Measurements from ENCODE around the gene SLC6A19.

The SLC6A19 gene

DNA sequence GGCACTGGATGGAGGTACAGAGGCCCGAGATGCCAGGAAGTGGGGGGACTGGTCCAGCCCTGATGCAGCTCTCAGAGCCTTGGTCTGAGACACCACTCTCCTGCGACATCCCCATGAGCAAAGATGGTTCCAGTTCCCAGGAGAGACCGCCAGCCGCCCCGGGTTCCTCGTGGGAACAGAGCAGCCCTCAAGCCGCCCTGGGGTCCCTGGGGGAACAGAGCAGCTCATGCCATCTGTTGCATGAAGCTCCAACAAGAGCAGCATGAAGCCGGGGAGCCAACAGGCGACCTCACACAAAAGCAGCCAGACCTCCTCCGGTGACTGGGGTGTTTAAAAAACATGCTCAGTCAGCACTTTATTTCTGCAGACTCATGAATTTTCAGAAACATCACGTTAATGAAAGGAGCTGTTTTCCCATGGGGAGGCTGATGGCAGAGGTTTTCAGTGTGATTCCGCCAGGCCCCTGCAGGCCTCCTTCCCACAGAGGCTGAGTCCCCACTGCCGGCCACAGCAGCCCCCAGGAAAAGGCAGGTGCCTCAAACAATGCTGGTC is 30.0 kb downstream of the SLC6A19 start:
- CTCF ChIA-PET: interaction anchor here (1.6 kb wide), 1 partner anchor 64 kb away, joined by 5 read pairs; no protein-coding TSS in a partner anchor
- POLR2A ChIA-PET: no interaction called here
- TF ChIP-seq, protein P1, sequence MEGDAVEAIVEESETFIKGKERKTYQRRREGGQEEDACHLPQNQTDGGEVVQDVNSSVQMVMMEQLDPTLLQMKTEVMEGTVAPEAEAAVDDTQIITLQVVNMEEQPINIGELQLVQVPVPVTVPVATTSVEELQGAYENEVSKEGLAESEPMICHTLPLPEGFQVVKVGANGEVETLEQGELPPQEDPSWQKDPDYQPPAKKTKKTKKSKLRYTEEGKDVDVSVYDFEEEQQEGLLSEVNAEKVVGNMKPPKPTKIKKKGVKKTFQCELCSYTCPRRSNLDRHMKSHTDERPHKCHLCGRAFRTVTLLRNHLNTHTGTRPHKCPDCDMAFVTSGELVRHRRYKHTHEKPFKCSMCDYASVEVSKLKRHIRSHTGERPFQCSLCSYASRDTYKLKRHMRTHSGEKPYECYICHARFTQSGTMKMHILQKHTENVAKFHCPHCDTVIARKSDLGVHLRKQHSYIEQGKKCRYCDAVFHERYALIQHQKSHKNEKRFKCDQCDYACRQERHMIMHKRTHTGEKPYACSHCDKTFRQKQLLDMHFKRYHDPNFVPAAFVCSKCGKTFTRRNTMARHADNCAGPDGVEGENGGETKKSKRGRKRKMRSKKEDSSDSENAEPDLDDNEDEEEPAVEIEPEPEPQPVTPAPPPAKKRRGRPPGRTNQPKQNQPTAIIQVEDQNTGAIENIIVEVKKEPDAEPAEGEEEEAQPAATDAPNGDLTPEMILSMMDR (IDR thresholded peaks at IDR 0.05; ENCODE audit: control extremely low read depth, extremely low read depth, low read depth, missing control alignments): no peak
- DNase-seq (ENCODE audit: extremely low spot score): no peak

DNA sequence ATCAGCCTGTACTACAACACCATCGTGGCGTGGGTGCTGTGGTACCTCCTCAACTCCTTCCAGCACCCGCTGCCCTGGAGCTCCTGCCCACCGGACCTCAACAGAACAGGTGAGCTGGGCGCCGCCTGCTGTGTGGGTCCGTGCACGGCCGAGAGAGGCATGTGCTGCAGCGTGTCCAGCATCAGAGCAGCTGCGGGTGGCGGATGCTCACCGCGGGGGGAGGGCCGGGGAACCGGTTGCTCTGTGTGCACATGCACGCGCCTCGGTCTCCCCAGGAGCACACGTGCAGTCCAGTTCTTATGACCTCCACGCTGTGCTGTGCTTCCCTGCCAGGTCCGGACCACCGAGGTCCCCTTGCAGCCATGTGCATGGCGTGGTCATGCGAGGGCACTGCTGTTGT is 31.4 kb downstream of the SLC6A19 start:
- POLR2A ChIA-PET: interaction anchor here (0.6 kb wide), 1 partner anchor 8 kb away, joined by 3 read pairs; no protein-coding TSS in a partner anchor
- CTCF ChIA-PET: no interaction called here
- DNase-seq (ENCODE audit: extremely low spot score): no peak

DNA sequence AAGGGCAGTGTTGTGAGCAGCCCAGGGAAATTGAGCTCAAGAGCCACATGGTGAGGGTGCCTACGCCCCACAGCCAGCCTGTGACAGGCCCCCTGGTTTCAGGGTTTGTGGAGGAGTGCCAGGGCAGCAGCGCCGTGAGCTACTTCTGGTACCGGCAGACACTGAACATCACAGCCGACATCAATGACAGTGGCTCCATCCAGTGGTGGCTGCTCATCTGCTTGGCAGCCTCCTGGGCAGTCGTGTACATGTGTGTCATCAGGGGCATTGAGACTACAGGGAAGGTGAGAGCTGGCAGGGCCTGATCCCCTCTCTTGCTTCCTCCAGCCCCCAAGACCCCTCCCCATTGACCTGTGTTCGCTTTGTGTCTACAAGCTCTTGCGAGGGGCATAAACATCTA is 34.0 kb downstream of the SLC6A19 start:
- no peak for DNase-seq (ENCODE audit: extremely low spot score)
- TF ChIP-seq, protein P1 (IDR thresholded peaks at IDR 0.05; ENCODE audit: control extremely low read depth, extremely low read depth, low read depth, missing control alignments): no peak
- POLR2A ChIA-PET: no interaction called here
- CTCF ChIA-PET: interaction anchor here (1.1 kb wide), 1 partner anchor 50 kb away, joined by 3 read pairs; no protein-coding TSS in a partner anchor

More for the DNA sequence above, 31.4 kb downstream of the SLC6A19 start:
- TF ChIP-seq, protein P1 (IDR thresholded peaks at IDR 0.05; ENCODE audit: control extremely low read depth, extremely low read depth, low read depth, missing control alignments): no peak

DNA sequence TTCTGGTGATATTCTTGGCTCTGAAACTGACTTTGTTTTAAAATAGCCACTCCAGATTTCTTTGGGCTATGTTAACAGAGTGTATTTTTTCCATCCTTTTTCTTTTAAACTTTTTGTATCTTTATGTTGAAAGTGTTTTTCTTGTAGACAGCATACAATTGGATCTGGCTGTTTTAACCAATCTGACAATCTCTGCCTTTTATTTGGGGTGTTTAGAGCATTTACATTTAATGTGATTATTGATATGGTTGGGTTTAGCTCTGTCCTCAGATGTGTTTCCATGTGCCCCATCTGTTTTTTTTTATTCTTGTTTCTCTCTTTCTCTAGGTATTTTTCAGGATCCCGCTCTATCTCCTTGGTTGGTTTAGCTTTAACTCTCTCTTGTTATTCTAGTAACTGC is 34.4 kb downstream of the SLC6A19 start:
- ChIA-PET CTCF (no interaction called here), POLR2A (no interaction called here)
- TF ChIP-seq, protein P1 (IDR thresholded peaks at IDR 0.05; ENCODE audit: control extremely low read depth, extremely low read depth, low read depth, missing control alignments): no peak
- no peak for DNase-seq (ENCODE audit: extremely low spot score)

DNA sequence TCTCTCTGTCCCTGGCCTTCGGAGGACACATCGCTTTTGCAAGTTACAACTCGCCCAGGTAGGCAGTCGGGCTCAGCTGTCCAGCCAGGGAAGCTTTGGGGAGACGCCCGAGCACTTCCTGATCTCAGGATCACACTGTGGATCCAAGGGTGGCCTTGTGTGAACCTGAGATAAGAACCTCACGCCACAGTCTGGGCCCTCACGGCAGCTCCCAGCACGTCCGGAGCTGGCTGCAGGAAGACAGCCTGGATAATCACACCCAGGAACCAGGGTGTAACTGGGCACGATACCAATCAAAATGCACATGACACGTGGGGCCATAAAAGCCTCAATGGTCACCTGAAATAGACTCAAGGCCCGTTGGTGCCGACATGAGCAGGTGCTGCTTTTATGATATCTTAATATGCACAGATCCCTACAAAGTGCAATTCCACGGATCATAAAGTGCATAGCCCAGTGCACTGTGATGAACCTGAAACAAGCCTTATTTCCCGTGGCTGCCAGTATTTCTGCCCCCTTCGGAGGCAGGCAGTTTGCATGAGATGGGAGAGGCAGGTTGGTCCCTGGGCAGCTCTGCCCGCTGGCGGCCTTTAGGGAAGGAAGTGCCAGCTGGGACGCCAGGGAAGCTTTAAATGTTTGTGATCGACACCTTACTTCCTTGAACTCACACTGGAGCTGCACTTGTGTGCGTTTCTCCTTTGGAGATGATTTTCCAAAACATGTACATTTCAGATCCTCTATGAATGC is 38.3 kb downstream of the SLC6A19 start:
- DNase-seq (ENCODE audit: extremely low spot score): no peak
- ChIA-PET POLR2A (no interaction called here), CTCF (interaction anchor here (0.9 to 1.1 kb wide), 2 partner anchors 10 to 72 kb away, joined by 3 read pairs; no protein-coding TSS in a partner anchor)

DNA sequence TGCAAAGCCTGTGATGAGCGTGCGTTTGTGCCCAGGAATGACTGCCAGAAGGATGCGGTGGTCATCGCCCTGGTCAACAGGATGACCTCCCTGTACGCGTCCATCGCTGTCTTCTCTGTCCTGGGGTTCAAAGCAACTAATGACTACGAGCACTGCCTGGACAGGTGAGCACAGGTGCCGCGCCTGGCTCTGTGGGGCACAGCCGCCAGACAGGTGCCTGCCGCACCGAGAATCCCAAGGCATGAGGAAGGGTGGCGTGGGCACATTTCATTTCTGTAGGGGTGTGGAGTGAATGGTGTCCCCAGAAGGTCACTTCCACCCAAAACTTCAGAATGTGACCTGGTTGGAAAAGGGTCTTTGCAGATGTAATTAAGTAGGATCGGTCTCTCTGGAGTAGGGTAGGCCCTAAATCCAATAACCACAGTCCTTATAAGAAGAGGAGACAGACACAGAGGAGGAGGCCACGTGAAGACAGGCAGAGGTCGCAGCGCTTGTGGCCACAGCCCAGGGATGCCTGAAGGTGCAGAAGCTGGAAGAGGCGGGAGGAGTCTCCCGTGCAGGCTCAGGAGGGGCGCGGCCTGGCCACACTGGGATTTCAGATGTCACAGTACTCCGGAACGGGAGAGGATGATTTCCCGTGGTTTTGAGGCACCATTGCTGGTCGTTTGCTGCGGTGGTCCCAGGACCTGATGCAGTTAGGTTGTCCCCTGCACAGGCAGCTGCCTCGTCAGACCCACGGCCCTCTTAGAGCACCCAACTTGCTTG is 39.3 kb downstream of the SLC6A19 start:
- CTCF ChIA-PET: no interaction called here
- POLR2A ChIA-PET: interaction anchor here (0.5 kb wide), 1 partner anchor 8 kb away, joined by 3 read pairs; no protein-coding TSS in a partner anchor
- TF ChIP-seq, protein P1 (IDR thresholded peaks at IDR 0.05; ENCODE audit: control extremely low read depth, extremely low read depth, low read depth, missing control alignments): no peak

More for the DNA sequence above, 38.3 kb downstream of the SLC6A19 start:
- TF ChIP-seq, protein P1 (IDR thresholded peaks at IDR 0.05; ENCODE audit: control extremely low read depth, extremely low read depth, low read depth, missing control alignments): no peak

More for the DNA sequence above, 39.3 kb downstream of the SLC6A19 start:
- no peak for DNase-seq (ENCODE audit: extremely low spot score)
